ENCODE measurements around the gene ADAMTS2.

- no peak for TF ChIP-seq POLR2A (IDR thresholded peaks at IDR 0.05)
- no peak for TF ChIP-seq CTCF (IDR thresholded peaks at IDR 0.05)
Observed at GRCh38 chr5:179161901-179162300, 183.4 kb downstream of the ADAMTS2 start.

Data from lower leg skin (tissue), 3 donors.